ENCODE measurements around the gene GPR153. TPM values are rescaled to one million over a fixed set of nuclear protein-coding genes. Genes with fewer than 3 reads are reported as not detected.

GPR153 gene
- polyA plus RNA-seq, 4 donors: 6.5 to 34.9 (median 22.3) TPM

DNA sequence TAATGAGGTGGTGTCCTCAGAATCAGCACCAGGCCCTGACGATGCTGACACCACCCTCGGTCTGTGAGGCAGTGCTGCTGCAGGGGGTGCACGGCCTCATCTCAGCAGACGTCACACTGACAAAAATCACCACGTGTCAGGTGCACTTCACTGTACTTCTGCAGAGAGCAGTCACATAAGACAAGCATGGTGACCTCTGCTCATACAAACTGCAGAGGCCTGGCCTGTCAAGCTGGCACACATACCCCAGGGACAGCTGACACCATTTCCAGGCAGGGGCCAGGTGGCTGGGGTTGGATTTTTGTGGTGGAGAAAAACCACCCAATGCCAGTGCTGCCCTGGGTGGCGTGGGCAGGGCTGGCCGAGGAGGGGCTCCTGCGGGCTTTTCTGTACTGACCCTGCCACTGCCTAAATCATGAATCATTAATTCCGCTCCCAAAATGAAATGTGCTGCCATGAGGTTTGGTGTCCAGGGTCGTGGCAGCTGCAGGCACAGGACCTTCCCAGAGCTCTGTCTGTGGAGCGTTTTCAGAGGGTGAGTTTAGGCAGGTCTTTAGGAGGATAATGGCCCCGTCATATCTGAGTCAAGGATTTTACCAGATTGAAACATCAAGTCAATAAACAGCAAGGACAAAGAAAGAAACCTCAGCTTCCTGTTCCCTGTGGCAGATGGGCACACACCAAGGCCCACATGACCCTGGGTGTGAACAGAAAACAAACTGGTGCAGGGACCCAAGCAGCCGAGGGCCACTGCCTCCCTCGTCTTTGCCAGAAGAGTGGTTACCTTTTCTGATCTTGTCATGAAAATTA, 33.4 kb upstream of the GPR153 start:
- H3K27ac ChIP-seq (ENCODE audit: low read depth in 1 of 3, low read length in 2 of 3): no peak overlapping the region
- 90 to 94% (median 94%) methylated on average over 14 of the region's 14 CpGs for WGBS, 3 donors
- H3K4me3 ChIP-seq (ENCODE audit: low read depth in 1 of 3, low read length in 3 of 3): no peak overlapping the region
- no peaks in the 10 kb centered on the region for H3K27me3 ChIP-seq (ENCODE audit: control insufficient read depth in 3 of 3, insufficient read depth in 3 of 3, low read length in 3 of 3)
- H3K4me1 ChIP-seq (ENCODE audit: control insufficient read depth in 3 of 3, insufficient read depth in 2 of 3, low read depth in 1 of 3, low read length in 2 of 3): no peaks in the 10 kb centered on the region
- DNase-seq: no peak
- H3K36me3 ChIP-seq (ENCODE audit: control insufficient read depth in 3 of 3, insufficient read depth in 2 of 3, low read depth in 1 of 3, low read length in 3 of 3): peaks cover 0 to 36% (median 7%) of the 10 kb centered on the region in 3 donors
- no peaks in the 10 kb centered on the region for H3K9me3 ChIP-seq (ENCODE audit: control insufficient read depth in 2 of 2, insufficient read depth in 1 of 2, low read depth in 1 of 2, low read length in 1 of 2)
- FAIRE-seq: no peak

DNA sequence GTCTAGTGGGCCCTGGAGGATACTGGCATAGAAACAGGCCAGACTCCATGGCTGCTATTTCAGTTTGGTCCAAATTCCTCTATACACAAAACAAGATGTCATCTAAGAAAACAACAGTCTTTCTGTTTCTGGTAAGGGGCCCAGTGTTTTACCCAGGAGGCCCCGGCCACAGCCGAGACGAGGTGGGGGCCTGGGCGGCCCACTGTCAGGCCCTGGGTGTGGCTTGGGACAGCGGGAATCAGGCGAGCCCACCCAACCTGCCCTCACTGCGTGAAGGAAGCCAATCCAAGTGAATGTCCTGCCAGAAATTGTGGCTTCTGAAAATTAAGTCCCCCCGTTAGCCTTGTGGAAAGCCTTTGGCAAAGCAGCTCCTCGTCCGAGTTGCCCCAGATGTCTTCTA, 31.2 kb upstream of the GPR153 start:
- Histone ChIP-seq H3K27me3 (ENCODE audit: control insufficient read depth in 3 of 3, insufficient read depth in 3 of 3, low read length in 3 of 3) (no peaks in the 10 kb centered on the region), H3K9me3 (ENCODE audit: control insufficient read depth in 2 of 2, insufficient read depth in 1 of 2, low read depth in 1 of 2, low read length in 1 of 2) (no peaks in the 10 kb centered on the region), H3K4me3 (ENCODE audit: low read depth in 1 of 3, low read length in 3 of 3) (no peak overlapping the region), H3K27ac (ENCODE audit: low read depth in 1 of 3, low read length in 2 of 3) (no peak overlapping the region), H3K36me3 (ENCODE audit: control insufficient read depth in 3 of 3, insufficient read depth in 2 of 3, low read depth in 1 of 3, low read length in 3 of 3) (peaks cover 0 to 37% (median 5%) of the 10 kb centered on the region in 3 donors), H3K4me1 (ENCODE audit: control insufficient read depth in 3 of 3, insufficient read depth in 2 of 3, low read depth in 1 of 3, low read length in 2 of 3) (no peaks in the 10 kb centered on the region)
- DNase-seq: no peak
- WGBS, 3 donors: 79 to 95% (median 93%) methylated on average over 10 of the region's 10 CpGs
- FAIRE-seq: no peak

DNA sequence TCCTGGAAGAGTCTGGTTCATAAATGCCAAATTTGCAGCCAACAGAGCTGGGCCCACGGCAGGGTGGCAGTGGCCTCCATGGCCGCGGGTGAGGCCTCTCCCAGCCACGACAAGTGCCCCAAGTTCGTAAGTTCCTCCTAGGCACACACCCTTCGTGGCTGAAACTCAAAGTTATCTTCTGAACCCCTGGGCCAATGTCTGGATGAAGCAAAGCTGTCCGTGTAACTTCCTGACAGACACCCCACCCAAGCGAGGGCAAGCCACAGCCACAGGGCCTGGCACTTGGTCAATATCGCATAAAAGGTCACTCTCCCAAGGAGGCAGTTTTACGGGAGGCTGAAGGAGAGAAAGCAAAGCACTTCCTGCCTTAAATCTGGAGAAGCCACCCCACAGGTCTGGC, 27.8 kb upstream of the GPR153 start:
- WGBS, 3 donors: 74 to 85% (median 85%) methylated on average over 10 of the region's 10 CpGs
- no peak for FAIRE-seq

DNA sequence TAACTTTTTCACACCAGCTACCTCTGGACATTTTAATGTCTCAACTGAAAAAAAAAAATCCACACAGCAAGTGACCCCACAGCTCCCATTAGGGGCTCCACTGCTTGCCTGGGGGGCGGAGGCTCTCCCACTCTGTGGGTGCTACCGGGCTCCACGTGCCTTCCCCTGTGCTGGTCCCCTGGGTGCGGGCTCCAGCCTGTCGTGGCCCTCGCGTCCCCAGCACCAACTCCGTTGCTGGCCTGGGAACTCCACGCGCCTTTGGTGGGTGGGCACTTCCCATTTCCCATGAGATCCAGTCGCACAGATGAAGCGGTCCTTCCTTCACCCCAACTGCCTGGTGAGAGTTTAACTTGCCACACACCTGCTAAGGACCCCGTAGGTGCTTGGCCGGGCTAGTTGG, 27.1 kb upstream of the GPR153 start:
- no peak for DNase-seq

More for the DNA sequence above, 27.8 kb upstream of the GPR153 start:
- Histone ChIP-seq H3K4me1 (ENCODE audit: control insufficient read depth in 3 of 3, insufficient read depth in 2 of 3, low read depth in 1 of 3, low read length in 2 of 3) (no peaks in the 10 kb centered on the region), H3K36me3 (ENCODE audit: control insufficient read depth in 3 of 3, insufficient read depth in 2 of 3, low read depth in 1 of 3, low read length in 3 of 3) (peaks cover 0 to 32% (median 5%) of the 10 kb centered on the region in 3 donors), H3K9me3 (ENCODE audit: control insufficient read depth in 2 of 2, insufficient read depth in 1 of 2, low read depth in 1 of 2, low read length in 1 of 2) (no peaks in the 10 kb centered on the region), H3K4me3 (ENCODE audit: low read depth in 1 of 3, low read length in 3 of 3) (no peak overlapping the region), H3K27me3 (ENCODE audit: control insufficient read depth in 3 of 3, insufficient read depth in 3 of 3, low read length in 3 of 3) (no peaks in the 10 kb centered on the region), H3K27ac (ENCODE audit: low read depth in 1 of 3, low read length in 2 of 3) (no peak overlapping the region)
- DNase-seq: no peak

GRCh38 chr1:6287431-6287886, 26.6 kb upstream of the GPR153 start:
- DNase-seq: no peak
- Histone ChIP-seq H3K4me1 (ENCODE audit: control insufficient read depth in 3 of 3, insufficient read depth in 2 of 3, low read depth in 1 of 3, low read length in 2 of 3) (peaks cover 0 to 8% (median 0%) of the 10 kb centered on the region in 3 donors), H3K27ac (ENCODE audit: low read depth in 1 of 3, low read length in 2 of 3) (no peak overlapping the region), H3K9me3 (ENCODE audit: control insufficient read depth in 2 of 2, insufficient read depth in 1 of 2, low read depth in 1 of 2, low read length in 1 of 2) (no peaks in the 10 kb centered on the region), H3K27me3 (ENCODE audit: control insufficient read depth in 3 of 3, insufficient read depth in 3 of 3, low read length in 3 of 3) (no peaks in the 10 kb centered on the region), H3K4me3 (ENCODE audit: low read depth in 1 of 3, low read length in 3 of 3) (no peak overlapping the region), H3K36me3 (ENCODE audit: control insufficient read depth in 3 of 3, insufficient read depth in 2 of 3, low read depth in 1 of 3, low read length in 3 of 3) (peaks cover 0 to 27% (median 5%) of the 10 kb centered on the region in 3 donors)
- 81 to 96% (median 94%) methylated on average over 10 of the region's 10 CpGs for WGBS, 3 donors
- FAIRE-seq: no peak

More for the DNA sequence above, 27.1 kb upstream of the GPR153 start:
- peaks cover 0 to 26% (median 5%) of the 10 kb centered on the region in 3 donors for H3K36me3 ChIP-seq (ENCODE audit: control insufficient read depth in 3 of 3, insufficient read depth in 2 of 3, low read depth in 1 of 3, low read length in 3 of 3)
- no peak overlapping the region for H3K27ac ChIP-seq (ENCODE audit: low read depth in 1 of 3, low read length in 2 of 3)
- no peaks in the 10 kb centered on the region for H3K9me3 ChIP-seq (ENCODE audit: control insufficient read depth in 2 of 2, insufficient read depth in 1 of 2, low read depth in 1 of 2, low read length in 1 of 2)
- no peaks in the 10 kb centered on the region for H3K27me3 ChIP-seq (ENCODE audit: control insufficient read depth in 3 of 3, insufficient read depth in 3 of 3, low read length in 3 of 3)
- 91 to 96% (median 95%) methylated on average over 14 of the region's 14 CpGs for WGBS, 3 donors
- no peak for FAIRE-seq
- no peak overlapping the region for H3K4me3 ChIP-seq (ENCODE audit: low read depth in 1 of 3, low read length in 3 of 3)
- peaks cover 0 to 2% (median 0%) of the 10 kb centered on the region in 3 donors for H3K4me1 ChIP-seq (ENCODE audit: control insufficient read depth in 3 of 3, insufficient read depth in 2 of 3, low read depth in 1 of 3, low read length in 2 of 3)

- FAIRE-seq: no peak
- Histone ChIP-seq H3K27me3 (ENCODE audit: control insufficient read depth in 3 of 3, insufficient read depth in 3 of 3, low read length in 3 of 3) (no peaks in the 10 kb centered on the region), H3K4me3 (ENCODE audit: low read depth in 1 of 3, low read length in 3 of 3) (no peak overlapping the region)
Measured at GRCh38 chr1:6287029-6287428, 26.1 kb upstream of the GPR153 start.

DNA sequence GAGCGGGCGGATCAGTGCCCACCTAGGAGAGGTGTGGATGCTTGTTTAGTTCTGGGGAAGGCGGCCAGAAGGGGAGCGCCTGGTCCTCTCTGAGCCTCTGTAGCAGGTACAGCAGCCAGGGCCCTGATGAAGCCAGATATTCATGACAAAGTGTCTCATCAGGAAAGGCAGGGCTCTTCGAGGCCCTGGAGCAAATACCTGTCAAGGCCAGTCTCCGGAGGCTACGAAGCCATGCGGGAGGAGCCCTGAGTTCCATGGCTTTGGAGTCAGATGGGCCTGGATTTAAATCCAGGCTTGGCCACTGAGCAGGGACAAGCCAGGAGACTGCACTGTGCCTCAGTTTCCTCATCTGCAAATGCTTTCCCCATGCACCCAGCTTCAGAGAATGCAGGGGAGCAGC, 25.4 kb upstream of the GPR153 start:
- H3K9me3 ChIP-seq (ENCODE audit: control insufficient read depth in 2 of 2, insufficient read depth in 1 of 2, low read depth in 1 of 2, low read length in 1 of 2): no peaks in the 10 kb centered on the region
- H3K36me3 ChIP-seq (ENCODE audit: control insufficient read depth in 3 of 3, insufficient read depth in 2 of 3, low read depth in 1 of 3, low read length in 3 of 3): peaks cover 0 to 24% (median 2%) of the 10 kb centered on the region in 3 donors
- peaks cover 0 to 19% (median 3%) of the 10 kb centered on the region in 3 donors for H3K4me1 ChIP-seq (ENCODE audit: control insufficient read depth in 3 of 3, insufficient read depth in 2 of 3, low read depth in 1 of 3, low read length in 2 of 3)
- no peak overlapping the region for H3K27ac ChIP-seq (ENCODE audit: low read depth in 1 of 3, low read length in 2 of 3)
- FAIRE-seq (no peak), DNase-seq (no peak)
- H3K4me3 ChIP-seq (ENCODE audit: low read depth in 1 of 3, low read length in 3 of 3): no peak overlapping the region
- H3K27me3 ChIP-seq (ENCODE audit: control insufficient read depth in 3 of 3, insufficient read depth in 3 of 3, low read length in 3 of 3): no peaks in the 10 kb centered on the region
- WGBS, 3 donors: 95 to 96% (median 95%) methylated on average over 8 of the region's 8 CpGs

More at GRCh38 chr1:6287029-6287428, 26.1 kb upstream of the GPR153 start:
- Histone ChIP-seq H3K4me1 (ENCODE audit: control insufficient read depth in 3 of 3, insufficient read depth in 2 of 3, low read depth in 1 of 3, low read length in 2 of 3) (peaks cover 0 to 12% (median 3%) of the 10 kb centered on the region in 3 donors), H3K9me3 (ENCODE audit: control insufficient read depth in 2 of 2, insufficient read depth in 1 of 2, low read depth in 1 of 2, low read length in 1 of 2) (no peaks in the 10 kb centered on the region), H3K27ac (ENCODE audit: low read depth in 1 of 3, low read length in 2 of 3) (no peak overlapping the region), H3K36me3 (ENCODE audit: control insufficient read depth in 3 of 3, insufficient read depth in 2 of 3, low read depth in 1 of 3, low read length in 3 of 3) (peaks cover 0 to 29% (median 5%) of the 10 kb centered on the region in 3 donors)
- 85 to 90% (median 86%) methylated on average over 13 of the region's 13 CpGs for WGBS, 3 donors
- DNase-seq: no peak

DNA sequence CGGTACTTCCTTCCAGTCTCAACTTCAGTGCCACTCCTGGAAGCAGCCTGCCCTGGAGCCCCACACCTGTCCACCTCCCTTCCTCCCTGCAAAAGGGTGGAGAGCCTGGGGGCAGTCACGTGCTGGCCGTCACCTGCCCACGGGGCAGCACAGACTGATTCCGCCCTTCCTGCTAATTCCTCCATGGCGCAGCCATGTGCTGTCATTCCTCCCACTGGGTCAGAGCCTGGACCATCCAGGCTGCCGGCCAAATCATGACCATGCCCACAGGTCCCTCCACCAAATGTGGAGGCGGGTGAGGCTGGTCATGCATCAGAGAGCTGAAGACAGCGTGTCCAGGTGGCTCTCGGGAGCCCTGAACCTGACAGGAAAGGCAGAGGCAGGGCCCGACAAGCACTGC, 24.4 kb upstream of the GPR153 start:
- H3K27ac ChIP-seq (ENCODE audit: low read depth in 1 of 3, low read length in 2 of 3): no peak overlapping the region
- H3K9me3 ChIP-seq (ENCODE audit: control insufficient read depth in 2 of 2, insufficient read depth in 1 of 2, low read depth in 1 of 2, low read length in 1 of 2): no peaks in the 10 kb centered on the region
- H3K27me3 ChIP-seq (ENCODE audit: control insufficient read depth in 3 of 3, insufficient read depth in 3 of 3, low read length in 3 of 3): no peaks in the 10 kb centered on the region
- H3K4me3 ChIP-seq (ENCODE audit: low read depth in 1 of 3, low read length in 3 of 3): no peak overlapping the region
- DNase-seq (no peak), FAIRE-seq (no peak)
- 92 to 97% (median 93%) methylated on average over 11 of the region's 11 CpGs for WGBS, 3 donors
- peaks cover 0 to 27% (median 3%) of the 10 kb centered on the region in 3 donors for H3K4me1 ChIP-seq (ENCODE audit: control insufficient read depth in 3 of 3, insufficient read depth in 2 of 3, low read depth in 1 of 3, low read length in 2 of 3)
- peaks cover 0 to 27% (median 0%) of the 10 kb centered on the region in 3 donors for H3K36me3 ChIP-seq (ENCODE audit: control insufficient read depth in 3 of 3, insufficient read depth in 2 of 3, low read depth in 1 of 3, low read length in 3 of 3)

All from small intestine (tissue), 7 donors.